ENCODE results near the gene ICAM5. TPM values are rescaled to one million over a fixed set of nuclear protein-coding genes. Genes with fewer than 3 reads are reported as not detected.
"Not testable (repeated sequence)": the region's sequence is repeated elsewhere in the genome, so short reads cannot be mapped to it uniquely, and the experiment has no call there.

The ICAM5 gene
- total and polyA plus RNA-seq, 5 donors, result 0.86 to 1.6 (median 1.0) TPM

DNA sequence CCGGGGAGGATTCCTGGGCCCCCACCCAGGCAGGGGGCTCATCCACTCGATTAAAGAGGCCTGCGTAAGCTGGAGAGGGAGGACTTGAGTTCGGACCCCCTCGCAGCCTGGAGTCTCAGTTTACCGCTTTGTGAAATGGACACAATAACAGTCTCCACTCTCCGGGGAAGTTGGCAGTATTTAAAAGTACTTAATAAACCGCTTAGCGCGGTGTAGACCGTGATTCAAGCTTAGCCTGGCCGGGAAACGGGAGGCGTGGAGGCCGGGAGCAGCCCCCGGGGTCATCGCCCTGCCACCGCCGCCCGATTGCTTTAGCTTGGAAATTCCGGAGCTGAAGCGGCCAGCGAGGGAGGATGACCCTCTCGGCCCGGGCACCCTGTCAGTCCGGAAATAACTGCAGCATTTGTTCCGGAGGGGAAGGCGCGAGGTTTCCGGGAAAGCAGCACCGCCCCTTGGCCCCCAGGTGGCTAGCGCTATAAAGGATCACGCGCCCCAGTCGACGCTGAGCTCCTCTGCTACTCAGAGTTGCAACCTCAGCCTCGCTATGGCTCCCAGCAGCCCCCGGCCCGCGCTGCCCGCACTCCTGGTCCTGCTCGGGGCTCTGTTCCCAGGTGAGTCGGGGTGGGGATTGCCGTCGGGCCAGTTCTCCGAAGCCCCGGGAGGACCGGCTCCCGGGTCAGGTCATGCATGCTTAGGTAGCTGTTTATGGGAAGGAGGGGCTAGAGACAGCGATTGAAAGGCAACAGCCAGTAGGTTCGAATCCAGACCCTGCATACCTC is 18.9 kb upstream of the ICAM5 start, which contains the start of gene ICAM1:
Gene ICAM1 (plus strand): TSS at position 505 of the 779 bp plus-strand sequence. CDS start 40 bp downstream, at position 545.
- Histone ChIP-seq H3K9me3 (ENCODE audit: control insufficient read depth, low read length) (no peaks in the 10 kb centered on the region), H3K4me3 (ENCODE audit: low read length) (peak within 1 kb of the TSS; percentile 33), H3K27me3 (ENCODE audit: control insufficient read depth, insufficient read depth) (no peaks in the 10 kb centered on the region), H3K4me1 (ENCODE audit: control insufficient read depth, insufficient read depth, low read length) (no peaks in the 10 kb centered on the region), H3K27ac (ENCODE audit: low read length) (peak within 1 kb of the TSS; percentile 81)
- intact Hi-C loops (cut with DNase I), result loop anchor here in 2 of 4 donors (10.0 kb wide), 2 partner anchors 54 to 64 kb away; partner anchors contain the start of genes ICAM3 (in 1 of the 2) and RAVER1 (in 1 of the 2)
- peak; percentile 91 to 94 (median 94) for DNase-seq
- peak; percentile 78 to 83 for ATAC-seq
- 3% methylated on average over 51 of the region's 51 CpGs for WGBS

DNA sequence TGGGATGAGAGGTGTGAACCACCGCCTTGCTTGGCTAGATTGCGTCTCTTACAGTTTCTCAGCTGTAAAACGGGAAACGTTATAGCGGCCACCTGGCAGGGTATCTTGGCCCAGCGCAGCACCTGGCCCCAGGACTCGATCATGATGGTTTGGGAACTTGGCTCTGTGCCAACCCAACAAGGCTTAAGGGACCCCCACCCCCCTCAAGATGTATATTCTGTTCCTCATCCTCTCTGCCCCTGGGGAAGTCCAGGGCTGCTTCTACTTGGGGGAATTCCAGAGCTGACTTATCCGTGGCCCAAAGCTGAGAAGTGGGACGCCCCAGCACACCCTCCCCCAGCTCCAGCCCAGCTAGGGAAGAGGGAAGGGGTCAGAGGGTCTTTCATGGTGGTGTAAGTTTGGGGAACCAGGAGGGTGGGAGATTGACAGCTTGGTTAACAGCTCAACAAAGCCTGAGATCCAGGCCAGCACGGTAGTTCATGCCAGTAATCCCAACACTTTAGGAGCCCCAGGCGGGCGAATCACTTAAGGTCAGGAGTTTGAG is 18.1 kb upstream of the ICAM5 start:
- intact Hi-C loops (cut with DNase I), result loop anchor here in 2 of 4 donors (10.0 kb wide), 2 partner anchors 53 to 63 kb away; partner anchors contain the start of genes ICAM3 (in 1 of the 2) and RAVER1 (in 1 of the 2)
- WGBS, result 29% methylated on average over 12 of the region's 12 CpGs
- DNase-seq, result peak in 2 of 3 donors; percentile 60 to 73
- no peaks in the 10 kb centered on the region for H3K4me1 ChIP-seq (ENCODE audit: control insufficient read depth, insufficient read depth, low read length)
- H3K4me3 ChIP-seq (ENCODE audit: low read length), result peak overlapping the region; percentile 33
- H3K27me3 ChIP-seq (ENCODE audit: control insufficient read depth, insufficient read depth), result no peaks in the 10 kb centered on the region
- ATAC-seq, result peak in 1 of 2 donors; percentile 3
- peak overlapping the region; percentile 25 for H3K27ac ChIP-seq (ENCODE audit: low read length)
- no peaks in the 10 kb centered on the region for H3K9me3 ChIP-seq (ENCODE audit: control insufficient read depth, low read length)

DNA sequence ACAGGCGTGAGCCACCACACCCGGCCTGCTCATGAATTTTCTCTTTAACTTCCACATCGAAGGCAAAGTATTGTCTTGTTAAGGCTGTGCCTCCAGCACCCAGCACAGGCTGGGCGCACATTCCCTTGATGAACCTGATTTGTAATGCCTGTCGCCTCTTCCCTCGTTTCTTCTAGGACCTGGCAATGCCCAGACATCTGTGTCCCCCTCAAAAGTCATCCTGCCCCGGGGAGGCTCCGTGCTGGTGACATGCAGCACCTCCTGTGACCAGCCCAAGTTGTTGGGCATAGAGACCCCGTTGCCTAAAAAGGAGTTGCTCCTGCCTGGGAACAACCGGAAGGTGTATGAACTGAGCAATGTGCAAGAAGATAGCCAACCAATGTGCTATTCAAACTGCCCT is 15.2 kb upstream of the ICAM5 start:
- ATAC-seq (no peak), DNase-seq (no peak)
- Histone ChIP-seq H3K27ac (ENCODE audit: low read length) (no peak overlapping the region), H3K4me1 (ENCODE audit: control insufficient read depth, insufficient read depth, low read length) (no peaks in the 10 kb centered on the region), H3K4me3 (ENCODE audit: low read length) (no peak overlapping the region), H3K9me3 (ENCODE audit: control insufficient read depth, low read length) (no peaks in the 10 kb centered on the region), H3K27me3 (ENCODE audit: control insufficient read depth, insufficient read depth) (no peaks in the 10 kb centered on the region)
- intact Hi-C loops (cut with DNase I), result loop anchor here in 2 of 4 donors (10.0 kb wide), 2 partner anchors 50 to 60 kb away; partner anchors contain the start of genes ICAM3 (in 1 of the 2) and RAVER1 (in 1 of the 2)
- WGBS, result 84% methylated on average over 10 of the region's 10 CpGs

DNA sequence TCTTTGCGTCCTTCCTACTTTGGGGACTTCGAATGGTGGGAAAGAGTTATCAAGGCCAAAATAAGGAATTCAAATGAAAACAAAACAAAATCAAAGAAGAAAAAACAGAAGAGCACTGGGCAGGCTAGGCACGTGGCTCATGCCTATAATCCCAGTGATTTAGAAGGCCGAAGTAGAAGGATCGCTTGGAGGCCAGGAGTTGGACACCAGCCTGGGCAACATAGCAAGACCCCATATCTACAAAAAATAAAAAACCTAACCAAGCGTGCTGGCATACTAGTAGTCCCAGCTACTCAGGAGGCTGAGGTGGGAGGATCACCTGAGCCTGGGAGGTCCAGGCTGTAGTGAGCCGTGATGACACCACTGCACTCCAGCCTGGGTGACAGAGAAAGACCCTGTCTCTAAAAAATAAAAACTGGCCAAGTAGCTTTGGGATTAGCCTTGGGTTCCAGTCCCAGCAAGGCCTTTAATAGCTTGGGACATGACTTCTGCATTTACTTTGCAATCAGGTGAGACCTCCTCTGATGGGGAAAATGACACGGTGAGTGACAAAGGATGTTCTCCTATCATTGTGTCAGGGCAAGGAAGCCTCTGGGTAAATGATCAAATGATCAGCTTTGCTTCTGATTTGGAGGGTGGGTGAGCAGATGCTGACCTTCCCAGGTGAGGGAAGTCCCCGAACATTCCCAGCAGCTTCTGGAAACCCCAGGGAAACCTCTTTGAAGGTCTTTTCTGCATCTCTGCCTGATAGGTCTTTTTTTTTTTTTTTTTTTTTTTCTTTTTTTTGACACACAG is 11.8 kb upstream of the ICAM5 start:
- WGBS, result 92% methylated on average over 9 of the region's 9 CpGs
- DNase-seq (no peak), ATAC-seq (no peak)
- H3K9me3 ChIP-seq (ENCODE audit: control insufficient read depth, low read length), result no peaks in the 10 kb centered on the region
- H3K4me1 ChIP-seq (ENCODE audit: control insufficient read depth, insufficient read depth, low read length), result no peaks in the 10 kb centered on the region
- no peaks in the 10 kb centered on the region for H3K27me3 ChIP-seq (ENCODE audit: control insufficient read depth, insufficient read depth)
- H3K4me3 ChIP-seq (ENCODE audit: low read length), result no peak overlapping the region
- no peak overlapping the region for H3K27ac ChIP-seq (ENCODE audit: low read length)
- intact Hi-C loops (cut with DNase I), result loop anchor here in 2 of 4 donors (10.0 kb wide), 2 partner anchors 47 to 57 kb away; partner anchors contain the start of genes ICAM3 (in 1 of the 2) and RAVER1 (in 1 of the 2)

DNA sequence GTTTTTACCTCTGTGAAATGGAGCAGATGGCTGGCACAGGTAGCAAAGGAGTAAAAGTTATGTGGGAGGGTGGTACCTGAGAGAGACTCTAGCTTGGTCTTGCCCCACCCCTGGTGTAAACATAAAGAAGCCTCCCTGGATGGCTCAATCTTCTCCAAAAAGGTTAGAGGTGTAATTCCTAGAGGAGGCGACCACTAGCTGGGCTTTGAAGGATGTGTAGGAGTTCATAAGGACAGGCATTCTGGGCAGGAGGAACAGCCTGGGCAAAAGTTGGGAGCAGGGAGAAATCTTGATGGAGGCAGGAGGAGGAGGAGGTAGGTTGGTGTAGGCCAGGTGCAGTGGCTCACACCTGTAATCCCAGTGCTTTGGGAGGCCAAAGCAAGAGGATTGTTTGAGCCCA is 10.8 kb upstream of the ICAM5 start:
- intact Hi-C loops (cut with DNase I), result loop anchor here in 2 of 4 donors (10.0 kb wide), 2 partner anchors 46 to 56 kb away; partner anchors contain the start of genes ICAM3 (in 1 of the 2) and RAVER1 (in 1 of the 2)
- ATAC-seq (no peak), DNase-seq (no peak)
- WGBS, result 98% methylated on average over 1 of the region's 1 CpG
- no peaks in the 10 kb centered on the region for H3K27me3 ChIP-seq (ENCODE audit: control insufficient read depth, insufficient read depth)
- H3K9me3 ChIP-seq (ENCODE audit: control insufficient read depth, low read length), result no peaks in the 10 kb centered on the region
- no peak overlapping the region for H3K27ac ChIP-seq (ENCODE audit: low read length)
- H3K4me3 ChIP-seq (ENCODE audit: low read length), result no peak overlapping the region
- H3K4me1 ChIP-seq (ENCODE audit: control insufficient read depth, insufficient read depth, low read length), result no peaks in the 10 kb centered on the region

DNA sequence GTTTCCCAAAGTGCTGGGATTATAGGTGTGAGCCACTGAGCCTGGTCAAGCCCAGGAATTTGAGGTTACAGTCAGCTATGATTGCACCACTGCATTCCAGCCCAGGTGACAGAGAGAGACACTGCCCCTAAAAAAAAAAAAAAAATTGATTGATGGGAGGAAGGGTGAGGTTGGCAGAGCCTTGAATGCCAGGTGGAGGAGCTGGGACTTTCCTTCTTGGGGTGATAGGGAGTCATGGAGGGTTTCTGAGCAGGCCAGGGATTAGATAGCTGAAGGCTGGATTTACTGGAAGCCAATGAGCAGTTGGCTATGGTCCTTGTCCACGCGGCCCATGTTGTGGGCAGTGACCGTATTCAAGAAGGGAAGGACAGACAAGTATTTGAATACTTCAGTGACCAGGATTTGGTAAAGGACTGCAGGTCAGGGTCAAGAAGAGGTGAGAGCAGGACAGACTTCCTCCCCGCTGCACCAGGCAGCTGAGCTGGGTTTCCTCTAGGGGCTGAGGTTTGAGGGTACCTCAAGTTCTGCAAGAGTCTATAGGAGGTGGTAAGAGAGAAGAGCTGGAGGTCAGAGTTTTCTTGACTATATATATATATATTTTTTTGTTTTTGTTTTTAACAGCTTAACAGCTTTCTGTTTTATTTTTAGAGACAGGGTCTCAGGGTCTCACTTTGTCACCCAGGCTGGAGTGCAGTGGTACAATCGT is 9.9 kb upstream of the ICAM5 start:
- WGBS, result 83% methylated on average over 5 of the region's 5 CpGs
- no peak for ATAC-seq

DNA sequence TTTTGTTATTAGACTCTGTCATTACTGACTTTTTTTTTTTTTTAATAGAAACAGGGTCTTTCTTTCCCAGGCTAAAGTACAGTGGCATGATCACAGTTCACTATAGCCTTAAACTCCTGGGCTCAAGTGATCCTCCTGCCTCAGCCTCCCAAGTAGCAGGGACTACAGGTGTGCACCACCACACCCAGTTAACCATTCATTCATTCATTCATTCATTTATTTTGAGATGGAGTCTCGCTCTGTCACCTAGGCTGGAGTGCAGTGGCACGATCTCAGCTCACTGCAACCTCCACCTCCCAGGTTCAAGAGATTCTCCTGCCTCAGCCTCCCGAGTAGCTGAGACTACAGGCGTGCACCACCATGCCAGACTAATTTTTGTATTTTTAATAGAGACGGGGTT is 7.7 kb upstream of the ICAM5 start:
- H3K9me3 ChIP-seq (ENCODE audit: control insufficient read depth, low read length); ATAC-seq; H3K4me3 ChIP-seq (ENCODE audit: low read length); intact Hi-C loops (cut with DNase I); DNase-seq; H3K4me1 ChIP-seq (ENCODE audit: control insufficient read depth, insufficient read depth, low read length); H3K27me3 ChIP-seq (ENCODE audit: control insufficient read depth, insufficient read depth); H3K27ac ChIP-seq (ENCODE audit: low read length): not testable (repeated sequence)
- 94% methylated on average over 5 of the region's 5 CpGs for WGBS

More for the DNA sequence above, 9.9 kb upstream of the ICAM5 start:
- Histone ChIP-seq H3K27ac (ENCODE audit: low read length) (no peak overlapping the region), H3K9me3 (ENCODE audit: control insufficient read depth, low read length) (no peaks in the 10 kb centered on the region), H3K4me1 (ENCODE audit: control insufficient read depth, insufficient read depth, low read length) (no peaks in the 10 kb centered on the region), H3K27me3 (ENCODE audit: control insufficient read depth, insufficient read depth) (no peaks in the 10 kb centered on the region), H3K4me3 (ENCODE audit: low read length) (no peak overlapping the region)
- intact Hi-C loops (cut with DNase I), result loop anchor here in 2 of 4 donors (10.0 kb wide), 2 partner anchors 45 to 55 kb away; partner anchors contain the start of genes ICAM3 (in 1 of the 2) and RAVER1 (in 1 of the 2)
- no peak for DNase-seq

DNA sequence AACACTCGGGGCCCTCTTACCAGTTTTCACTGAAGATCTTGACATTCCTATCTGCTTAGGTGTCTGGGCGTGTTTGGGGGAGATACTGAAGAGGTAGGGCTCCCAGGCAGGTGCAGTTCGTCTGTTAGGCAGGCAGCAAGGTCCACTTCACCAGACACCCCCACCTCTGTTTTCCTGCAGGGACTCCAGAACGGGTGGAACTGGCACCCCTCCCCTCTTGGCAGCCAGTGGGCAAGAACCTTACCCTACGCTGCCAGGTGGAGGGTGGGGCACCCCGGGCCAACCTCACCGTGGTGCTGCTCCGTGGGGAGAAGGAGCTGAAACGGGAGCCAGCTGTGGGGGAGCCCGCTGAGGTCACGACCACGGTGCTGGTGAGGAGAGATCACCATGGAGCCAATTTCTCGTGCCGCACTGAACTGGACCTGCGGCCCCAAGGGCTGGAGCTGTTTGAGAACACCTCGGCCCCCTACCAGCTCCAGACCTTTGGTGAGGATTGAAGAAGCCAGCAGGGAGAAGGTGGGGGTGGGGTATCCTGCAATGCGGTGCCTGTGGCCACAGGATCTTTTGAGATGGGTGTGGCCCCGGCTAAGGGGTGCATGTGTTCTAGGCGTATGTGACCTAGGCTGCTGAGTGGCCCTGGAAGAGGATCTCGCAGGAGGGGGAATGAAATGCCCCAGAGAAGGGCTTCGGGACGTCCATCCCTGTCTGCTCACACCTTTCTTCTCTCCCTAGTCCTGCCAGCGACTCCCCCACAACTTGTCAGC is 6.3 kb upstream of the ICAM5 start:
- no peaks in the 10 kb centered on the region for H3K9me3 ChIP-seq (ENCODE audit: control insufficient read depth, low read length)
- H3K27ac ChIP-seq (ENCODE audit: low read length), result no peak overlapping the region
- H3K4me1 ChIP-seq (ENCODE audit: control insufficient read depth, insufficient read depth, low read length), result peaks cover 2% of the 10 kb centered on the region
- H3K4me3 ChIP-seq (ENCODE audit: low read length), result no peak overlapping the region
- intact Hi-C loops (cut with DNase I), result no loop called here
- ATAC-seq (no peak), DNase-seq (no peak)
- H3K27me3 ChIP-seq (ENCODE audit: control insufficient read depth, insufficient read depth), result no peaks in the 10 kb centered on the region
- WGBS, result 81% methylated on average over 23 of the region's 23 CpGs

DNA sequence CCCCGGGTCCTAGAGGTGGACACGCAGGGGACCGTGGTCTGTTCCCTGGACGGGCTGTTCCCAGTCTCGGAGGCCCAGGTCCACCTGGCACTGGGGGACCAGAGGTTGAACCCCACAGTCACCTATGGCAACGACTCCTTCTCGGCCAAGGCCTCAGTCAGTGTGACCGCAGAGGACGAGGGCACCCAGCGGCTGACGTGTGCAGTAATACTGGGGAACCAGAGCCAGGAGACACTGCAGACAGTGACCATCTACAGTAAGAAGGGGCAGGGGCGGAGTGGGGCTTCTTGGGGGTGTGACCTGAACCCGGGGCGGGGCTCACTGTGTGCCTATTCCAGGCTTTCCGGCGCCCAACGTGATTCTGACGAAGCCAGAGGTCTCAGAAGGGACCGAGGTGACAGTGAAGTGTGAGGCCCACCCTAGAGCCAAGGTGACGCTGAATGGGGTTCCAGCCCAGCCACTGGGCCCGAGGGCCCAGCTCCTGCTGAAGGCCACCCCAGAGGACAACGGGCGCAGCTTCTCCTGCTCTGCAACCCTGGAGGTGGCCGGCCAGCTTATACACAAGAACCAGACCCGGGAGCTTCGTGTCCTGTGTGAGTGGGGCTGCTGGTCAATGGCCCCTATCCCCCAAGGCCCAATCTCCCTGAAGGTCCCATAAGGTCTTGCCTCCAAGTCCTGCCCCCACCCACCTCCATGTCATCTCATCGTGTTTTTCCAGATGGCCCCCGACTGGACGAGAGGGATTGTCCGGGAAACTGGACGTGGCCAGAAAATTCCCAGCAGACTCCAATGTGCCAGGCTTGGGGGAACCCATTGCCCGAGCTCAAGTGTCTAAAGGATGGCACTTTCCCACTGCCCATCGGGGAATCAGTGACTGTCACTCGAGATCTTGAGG is 5.4 kb upstream of the ICAM5 start:
- 91% methylated on average over 34 of the region's 34 CpGs for WGBS
- no peak overlapping the region for H3K4me3 ChIP-seq (ENCODE audit: low read length)
- ATAC-seq, result no peak
- intact Hi-C loops (cut with DNase I), result no loop called here
- no peaks in the 10 kb centered on the region for H3K27me3 ChIP-seq (ENCODE audit: control insufficient read depth, insufficient read depth)
- no peaks in the 10 kb centered on the region for H3K9me3 ChIP-seq (ENCODE audit: control insufficient read depth, low read length)
- peaks cover 5% of the 10 kb centered on the region for H3K4me1 ChIP-seq (ENCODE audit: control insufficient read depth, insufficient read depth, low read length)
- H3K27ac ChIP-seq (ENCODE audit: low read length), result no peak overlapping the region
- no peak for DNase-seq

Measured in right cardiac atrium (tissue), 5 donors.